Mesodermal cell (in vitro differentiated cells): ENCODE measurements around the gene UBAP1L.
"Not testable (repeated sequence)": the region's sequence is repeated elsewhere in the genome, so short reads cannot be mapped to it uniquely, and the experiment has no call there.

Experiments used
- H3K27ac ChIP-seq: 2 replicates; pipeline ENCODE4 v1.7.0; 2013; ENCODE audit warnings: mild to moderate bottlenecking, low read depth, low read length, moderate library complexity; ENCODE audit not compliant: severe bottlenecking
- H3K36me3 ChIP-seq: 2 replicates; pipeline ENCODE4 v1.7.1; 2013; ENCODE audit warnings: mild to moderate bottlenecking, low read length, moderate library complexity; ENCODE audit not compliant: control insufficient read depth, insufficient read depth
- H3K4me1 ChIP-seq: one replicate; pipeline ENCODE4 v1.7.1; 2013; ENCODE audit warnings: mild to moderate bottlenecking, low read length; ENCODE audit not compliant: insufficient read depth, control insufficient read depth, poor library complexity, severe bottlenecking
- H3K4me3 ChIP-seq: 2 replicates; pipeline ENCODE4 v1.7.0; 2013; ENCODE audit warnings: low read length, control low read depth, mild to moderate bottlenecking; ENCODE audit not compliant: insufficient read depth, poor library complexity, severe bottlenecking; ENCODE audit errors: extremely low read depth
- H3K9me3 ChIP-seq: 2 replicates; pipeline ENCODE4 v1.7.1; 2013; ENCODE audit warnings: mild to moderate bottlenecking, low read length, moderate library complexity; ENCODE audit not compliant: control insufficient read depth
- WGBS, 2 experiments: methylation state at CpG; one replicate each; pipeline ENCODE4 v1.1.5; 2013; ENCODE audit warnings: missing lambda C conversion rate in 2 of 2; ENCODE audit not compliant: insufficient coverage in 2 of 2; 5-methylcytosine and 5-hydroxymethylcytosine counted together

UBAP1L gene

GRCh38 chr15:65100442-65100841 is 14.6 kb downstream of the UBAP1L start:
- Histone ChIP-seq H3K4me1 (no peaks in the 10 kb centered on the region), H3K27ac (no peak overlapping the region), H3K9me3 (no peaks in the 10 kb centered on the region), H3K4me3 (no peak overlapping the region), H3K36me3 (peaks cover 46% of the 10 kb centered on the region)
- 100% methylated on average over 2 of the region's 7 CpGs; no CpG with 5 or more reads in 1 of the 2 experiments for WGBS, 2 experiments

GRCh38 chr15:65099801-65100200 is 15.2 kb downstream of the UBAP1L start:
- H3K9me3 ChIP-seq = not testable (repeated sequence)
- WGBS, 2 experiments = 96 to 97% methylated on average over 7 to 10 of the region's 10 CpGs

DNA sequence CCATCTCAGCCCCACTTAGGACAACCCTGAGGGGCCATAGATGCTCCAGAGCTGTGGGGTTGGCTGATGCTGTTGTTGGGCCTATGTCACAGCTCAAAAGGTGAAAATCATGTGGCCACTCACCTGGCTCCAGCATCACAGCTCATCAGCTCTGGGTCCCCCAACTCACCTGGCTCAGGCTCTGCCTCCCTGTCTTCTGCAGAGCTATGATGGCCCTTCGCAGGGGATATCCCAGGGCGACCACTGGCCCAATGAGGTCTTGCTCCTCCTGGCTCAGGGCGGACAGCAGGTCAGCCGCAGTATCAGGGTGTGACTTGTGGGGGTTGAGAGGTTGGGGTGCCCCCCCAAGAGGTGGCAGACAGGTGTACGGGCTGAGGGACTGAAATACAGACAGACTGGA is 15.7 kb downstream of the UBAP1L start:
- Histone ChIP-seq H3K4me3 (no peak overlapping the region), H3K9me3 (no peaks in the 10 kb centered on the region), H3K27ac (no peak overlapping the region), H3K36me3 (peaks cover 39% of the 10 kb centered on the region), H3K4me1 (no peaks in the 10 kb centered on the region)
- WGBS, 2 experiments = 91 to 97% methylated on average over 5 of the region's 5 CpGs

More at GRCh38 chr15:65099801-65100200, 15.2 kb downstream of the UBAP1L start:
- not testable (repeated sequence) for H3K27ac ChIP-seq, H3K4me1 ChIP-seq, H3K4me3 ChIP-seq
- peaks cover 40% of the 10 kb centered on the region for H3K36me3 ChIP-seq

- 94 to 97% methylated on average over 5 to 6 of the region's 7 CpGs for WGBS, 2 experiments
- Histone ChIP-seq H3K27ac (no peak overlapping the region), H3K9me3 (no peaks in the 10 kb centered on the region), H3K36me3 (peaks cover 39% of the 10 kb centered on the region), H3K4me3 (no peak overlapping the region), H3K4me1 (no peaks in the 10 kb centered on the region)
These were observed 17.2 kb downstream of the UBAP1L start for GRCh38 chr15:65097651-65098263.

DNA sequence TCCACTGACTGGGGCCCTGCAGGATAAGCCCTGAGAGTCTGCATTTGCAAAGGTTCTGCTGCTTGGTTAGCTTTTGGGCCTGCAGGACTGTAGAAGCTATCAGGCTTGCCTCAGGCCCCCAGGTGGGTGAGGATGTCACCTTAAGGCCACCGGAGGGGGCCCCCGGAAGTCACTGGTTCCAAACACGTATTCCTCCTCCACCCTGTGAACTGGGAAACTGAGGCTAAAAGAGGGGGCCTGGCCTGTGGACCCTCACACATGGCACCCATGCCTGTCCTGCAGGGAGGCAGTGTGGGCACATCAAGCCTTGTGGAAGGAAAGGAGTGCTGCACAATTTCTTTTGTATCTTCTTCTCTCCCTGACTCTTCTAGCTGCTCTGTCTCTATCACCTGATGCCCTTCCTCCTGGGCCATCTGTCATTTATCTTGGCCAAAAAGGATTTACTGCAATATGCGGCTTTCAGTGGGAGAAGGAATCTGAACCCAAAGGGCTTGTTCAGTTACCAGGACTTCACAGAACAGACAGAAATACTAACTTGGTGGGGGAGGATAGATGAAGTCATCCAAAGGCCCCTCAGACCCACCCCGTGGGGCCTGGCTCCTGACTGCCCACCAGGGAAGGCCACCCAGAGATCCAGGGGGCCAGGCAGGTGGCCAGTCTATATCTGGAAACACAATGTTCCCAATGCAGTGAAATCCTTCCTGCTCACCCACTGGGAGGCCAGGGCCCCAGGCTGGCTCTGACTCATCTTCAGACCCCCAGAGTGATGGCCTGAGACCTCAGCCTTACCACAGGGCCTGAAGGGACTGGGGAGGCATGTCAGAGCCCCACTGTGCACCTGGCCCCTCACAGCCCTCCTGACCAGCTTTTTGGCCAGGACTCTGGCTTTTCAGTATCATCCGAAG is 18.3 kb downstream of the UBAP1L start:
- 92 to 98% methylated on average over 3 to 6 of the region's 6 CpGs for WGBS, 2 experiments
- no peak overlapping the region for H3K4me3 ChIP-seq
- H3K27ac ChIP-seq = no peak overlapping the region
- no peaks in the 10 kb centered on the region for H3K9me3 ChIP-seq
- peaks cover 39% of the 10 kb centered on the region for H3K36me3 ChIP-seq
- no peaks in the 10 kb centered on the region for H3K4me1 ChIP-seq

- Histone ChIP-seq H3K4me1 (no peaks in the 10 kb centered on the region), H3K4me3 (no peak overlapping the region), H3K36me3 (peaks cover 31% of the 10 kb centered on the region), H3K27ac (no peak overlapping the region), H3K9me3 (no peaks in the 10 kb centered on the region)
- 90 to 93% methylated on average over 5 to 6 of the region's 6 CpGs for WGBS, 2 experiments
These were observed 19.3 kb downstream of the UBAP1L start for GRCh38 chr15:65095747-65096104.

GRCh38 chr15:65095011-65095746 is 19.8 kb downstream of the UBAP1L start:
- H3K36me3 ChIP-seq = peaks cover 26% of the 10 kb centered on the region
- no peaks in the 10 kb centered on the region for H3K9me3 ChIP-seq
- H3K4me1 ChIP-seq = no peaks in the 10 kb centered on the region
- no peak overlapping the region for H3K27ac ChIP-seq
- 90 to 100% methylated on average over 3 to 5 of the region's 5 CpGs for WGBS, 2 experiments
- H3K4me3 ChIP-seq = no peak overlapping the region

DNA sequence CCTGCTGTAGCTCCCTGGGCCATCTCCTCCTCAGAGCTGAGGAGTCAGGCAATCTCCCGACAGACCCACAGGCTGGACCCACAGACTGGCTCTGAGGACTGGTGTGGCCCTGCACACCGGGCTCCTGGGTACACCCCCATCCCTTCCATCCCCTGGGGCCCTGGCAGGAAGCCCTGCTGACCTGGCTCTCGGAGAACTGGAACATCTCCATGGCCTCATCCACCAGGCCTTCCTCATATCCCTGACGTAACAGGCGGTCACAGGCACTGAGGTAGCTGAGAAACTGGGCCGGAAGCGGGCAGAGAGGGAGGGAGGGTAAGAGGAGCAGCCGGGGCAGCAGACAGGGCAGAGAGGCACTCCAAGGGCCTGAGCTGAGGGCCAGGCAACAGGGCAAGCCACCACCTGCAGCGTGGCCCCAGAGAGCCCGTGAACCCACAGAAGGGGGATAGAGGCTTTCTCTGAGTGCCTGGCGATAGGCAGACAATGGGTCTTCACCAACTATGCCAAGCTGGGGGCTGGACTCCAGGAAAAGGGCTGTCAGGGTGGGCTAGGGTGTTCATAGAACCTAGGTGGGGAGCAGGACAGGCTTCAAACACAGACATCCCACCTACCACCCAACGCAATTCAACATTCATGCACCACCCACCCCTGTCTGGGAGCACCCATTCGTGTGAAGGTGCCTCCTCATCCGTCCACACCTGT is 20.6 kb downstream of the UBAP1L start:
- H3K27ac ChIP-seq = no peak overlapping the region
- 87 to 91% methylated on average over 6 to 10 of the region's 14 CpGs for WGBS, 2 experiments
- no peaks in the 10 kb centered on the region for H3K4me1 ChIP-seq
- H3K9me3 ChIP-seq = no peaks in the 10 kb centered on the region
- no peak overlapping the region for H3K4me3 ChIP-seq
- peaks cover 22% of the 10 kb centered on the region for H3K36me3 ChIP-seq

DNA sequence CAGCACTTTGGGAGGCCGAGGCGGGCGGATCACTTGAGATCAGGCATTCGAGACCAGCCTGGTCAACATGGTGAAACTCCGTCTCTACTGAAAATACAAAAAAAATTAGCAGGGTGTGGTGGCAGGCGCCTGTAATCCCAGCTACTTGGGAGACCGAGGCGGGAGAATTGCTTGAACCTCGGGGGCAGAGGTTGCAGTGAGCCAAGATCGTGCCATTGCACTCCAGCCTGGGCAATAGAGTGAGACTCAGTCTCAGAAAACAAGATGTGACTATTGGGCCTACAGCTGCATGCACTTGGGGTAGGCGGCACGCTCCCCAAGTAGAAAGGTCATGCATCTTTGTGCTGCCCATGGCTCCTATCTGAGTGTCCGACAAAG is 21.2 kb downstream of the UBAP1L start:
- not testable (repeated sequence) for H3K9me3 ChIP-seq, H3K4me3 ChIP-seq, H3K4me1 ChIP-seq, H3K27ac ChIP-seq
- peaks cover 16% of the 10 kb centered on the region for H3K36me3 ChIP-seq
- WGBS, 2 experiments = 93 to 98% methylated on average over 12 to 13 of the region's 13 CpGs
